Measurements from ENCODE around the gene WDR33.

The WDR33 gene

DNA sequence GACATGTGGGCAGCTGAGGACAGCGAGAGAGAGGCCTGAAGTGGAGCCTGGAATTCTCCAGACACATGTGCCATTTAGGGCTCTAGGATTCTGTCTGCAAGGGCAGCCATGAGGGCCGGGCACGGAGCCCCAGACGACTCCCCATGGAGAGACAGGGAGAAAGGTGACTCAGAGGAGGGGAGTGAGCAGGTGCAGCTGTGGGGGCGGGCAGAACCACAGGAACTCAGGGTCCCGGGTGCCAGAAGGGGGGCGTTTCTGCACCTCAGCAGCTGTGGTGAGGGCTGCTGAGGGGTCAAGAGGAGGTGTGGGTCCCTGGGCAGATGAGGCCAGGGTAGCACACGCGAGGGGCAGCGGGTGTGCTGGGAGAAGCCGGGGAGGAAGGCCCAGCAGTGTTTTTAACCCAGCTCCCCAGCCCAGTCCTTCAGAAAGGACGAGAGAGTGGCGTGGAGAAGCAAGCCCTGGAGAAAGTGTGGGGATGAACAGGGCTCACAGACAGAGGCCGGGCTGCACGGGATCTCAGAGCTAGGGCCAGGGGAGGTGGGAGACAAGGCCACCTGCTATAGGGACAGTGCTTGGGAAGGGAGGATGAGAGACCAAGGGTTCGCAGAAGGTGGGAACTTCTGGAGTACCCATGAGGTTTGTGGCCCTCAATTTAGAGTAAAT, 157.4 kb downstream of the WDR33 start:
- peak; percentile 32; the same call in 1 of the 2 replicates for TF ChIP-seq TCF12 (IDR thresholded peaks at IDR 0.05; ENCODE audit: low read depth)
- TF ChIP-seq EGR1 (IDR thresholded peaks at IDR 0.05), result peak; percentile 68
- no peak for TF ChIP-seq ZBTB7A (IDR thresholded peaks at IDR 0.05; ENCODE audit: low read depth)

DNA sequence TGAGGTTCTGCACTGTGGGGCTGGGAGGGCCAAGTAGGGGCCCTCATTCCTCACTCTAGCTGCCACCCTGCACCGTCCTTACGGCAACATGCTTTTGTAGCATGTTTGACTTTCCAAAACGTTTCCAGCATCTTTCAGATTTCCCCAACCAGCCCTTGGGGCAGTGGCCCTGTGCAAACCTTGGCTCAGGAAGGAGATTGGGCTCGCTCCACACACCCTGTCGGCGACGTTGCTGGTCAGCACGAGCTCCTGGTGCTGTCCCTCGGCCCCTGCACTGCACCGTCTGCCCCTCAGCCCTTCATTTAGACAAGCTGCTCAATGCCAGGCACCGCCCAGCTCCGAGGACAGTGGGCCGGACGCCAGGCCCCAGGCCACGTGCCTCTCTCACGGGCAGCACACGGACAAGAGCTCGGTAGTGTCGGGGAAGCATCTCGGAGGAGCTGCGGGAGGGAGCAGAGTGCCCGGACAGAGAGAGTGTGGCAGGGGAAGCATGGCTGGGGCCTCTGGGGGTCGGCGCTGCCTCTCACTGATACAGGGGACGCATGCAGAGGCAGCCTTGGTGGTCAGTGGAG, 158.1 kb downstream of the WDR33 start:
- TF ChIP-seq EGR1 (IDR thresholded peaks at IDR 0.05) (no peak), TAF1 (IDR thresholded peaks at IDR 0.05; ENCODE audit: low read depth) (no peak), CREB1 (IDR thresholded peaks at IDR 0.05; ENCODE audit: low read depth) (no peak), EP300 (IDR thresholded peaks at IDR 0.05; ENCODE audit: borderline replicate concordance) (no peak)
- TF ChIP-seq, protein P1, sequence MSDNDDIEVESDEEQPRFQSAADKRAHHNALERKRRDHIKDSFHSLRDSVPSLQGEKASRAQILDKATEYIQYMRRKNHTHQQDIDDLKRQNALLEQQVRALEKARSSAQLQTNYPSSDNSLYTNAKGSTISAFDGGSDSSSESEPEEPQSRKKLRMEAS (IDR thresholded peaks at IDR 0.05), result no peak

DNA sequence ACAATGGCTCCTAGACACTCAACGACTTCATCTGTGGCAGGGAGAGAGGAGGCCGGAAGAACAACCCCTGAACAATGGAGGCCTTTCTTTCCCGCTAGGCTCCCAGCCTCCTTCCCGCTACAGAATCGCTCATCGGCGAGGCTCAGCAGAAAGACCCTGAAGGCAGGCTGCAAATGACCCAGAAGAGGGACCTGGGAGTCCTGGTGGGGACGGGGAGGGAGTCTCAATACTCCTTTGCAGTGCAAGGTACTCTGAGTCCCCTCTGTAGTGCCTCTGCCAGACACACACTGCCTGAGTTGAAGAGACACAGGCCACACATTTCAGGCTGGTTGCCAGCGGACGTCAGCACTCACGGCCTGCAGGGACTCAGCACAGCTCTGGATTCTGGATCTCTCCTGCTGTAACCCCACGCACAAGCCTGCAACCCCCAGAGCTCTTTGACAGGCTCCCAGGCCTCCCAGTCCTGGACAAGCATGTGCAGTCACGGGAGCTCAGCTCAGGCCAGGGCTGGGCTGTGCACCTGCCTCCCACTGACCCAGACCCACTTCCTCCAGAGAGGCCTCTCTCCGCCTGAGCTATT, 158.9 kb downstream of the WDR33 start:
- TF ChIP-seq NFIC (IDR thresholded peaks at IDR 0.05) (no peak), CREB1 (IDR thresholded peaks at IDR 0.05; ENCODE audit: low read depth) (no peak), TCF12 (IDR thresholded peaks at IDR 0.05; ENCODE audit: low read depth) (no peak)

DNA sequence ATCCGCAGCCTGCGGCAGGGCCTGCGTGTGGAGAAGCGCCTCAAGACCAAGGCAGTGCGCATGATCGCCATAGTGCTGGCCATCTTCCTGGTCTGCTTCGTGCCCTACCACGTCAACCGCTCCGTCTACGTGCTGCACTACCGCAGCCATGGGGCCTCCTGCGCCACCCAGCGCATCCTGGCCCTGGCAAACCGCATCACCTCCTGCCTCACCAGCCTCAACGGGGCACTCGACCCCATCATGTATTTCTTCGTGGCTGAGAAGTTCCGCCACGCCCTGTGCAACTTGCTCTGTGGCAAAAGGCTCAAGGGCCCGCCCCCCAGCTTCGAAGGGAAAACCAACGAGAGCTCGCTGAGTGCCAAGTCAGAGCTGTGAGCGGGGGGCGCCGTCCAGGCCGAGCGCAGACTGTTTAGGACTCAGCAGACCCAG, 159.6 kb downstream of the WDR33 start:
- TF ChIP-seq TAF1 (IDR thresholded peaks at IDR 0.05; ENCODE audit: low read depth), result no peak
- TF ChIP-seq, protein P2, sequence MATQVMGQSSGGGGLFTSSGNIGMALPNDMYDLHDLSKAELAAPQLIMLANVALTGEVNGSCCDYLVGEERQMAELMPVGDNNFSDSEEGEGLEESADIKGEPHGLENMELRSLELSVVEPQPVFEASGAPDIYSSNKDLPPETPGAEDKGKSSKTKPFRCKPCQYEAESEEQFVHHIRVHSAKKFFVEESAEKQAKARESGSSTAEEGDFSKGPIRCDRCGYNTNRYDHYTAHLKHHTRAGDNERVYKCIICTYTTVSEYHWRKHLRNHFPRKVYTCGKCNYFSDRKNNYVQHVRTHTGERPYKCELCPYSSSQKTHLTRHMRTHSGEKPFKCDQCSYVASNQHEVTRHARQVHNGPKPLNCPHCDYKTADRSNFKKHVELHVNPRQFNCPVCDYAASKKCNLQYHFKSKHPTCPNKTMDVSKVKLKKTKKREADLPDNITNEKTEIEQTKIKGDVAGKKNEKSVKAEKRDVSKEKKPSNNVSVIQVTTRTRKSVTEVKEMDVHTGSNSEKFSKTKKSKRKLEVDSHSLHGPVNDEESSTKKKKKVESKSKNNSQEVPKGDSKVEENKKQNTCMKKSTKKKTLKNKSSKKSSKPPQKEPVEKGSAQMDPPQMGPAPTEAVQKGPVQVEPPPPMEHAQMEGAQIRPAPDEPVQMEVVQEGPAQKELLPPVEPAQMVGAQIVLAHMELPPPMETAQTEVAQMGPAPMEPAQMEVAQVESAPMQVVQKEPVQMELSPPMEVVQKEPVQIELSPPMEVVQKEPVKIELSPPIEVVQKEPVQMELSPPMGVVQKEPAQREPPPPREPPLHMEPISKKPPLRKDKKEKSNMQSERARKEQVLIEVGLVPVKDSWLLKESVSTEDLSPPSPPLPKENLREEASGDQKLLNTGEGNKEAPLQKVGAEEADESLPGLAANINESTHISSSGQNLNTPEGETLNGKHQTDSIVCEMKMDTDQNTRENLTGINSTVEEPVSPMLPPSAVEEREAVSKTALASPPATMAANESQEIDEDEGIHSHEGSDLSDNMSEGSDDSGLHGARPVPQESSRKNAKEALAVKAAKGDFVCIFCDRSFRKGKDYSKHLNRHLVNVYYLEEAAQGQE (IDR thresholded peaks at IDR 0.05; ENCODE audit: low read depth), result no peak
- TF ChIP-seq CREB1 (IDR thresholded peaks at IDR 0.05; ENCODE audit: low read depth), result no peak
- TF ChIP-seq, protein P3, sequence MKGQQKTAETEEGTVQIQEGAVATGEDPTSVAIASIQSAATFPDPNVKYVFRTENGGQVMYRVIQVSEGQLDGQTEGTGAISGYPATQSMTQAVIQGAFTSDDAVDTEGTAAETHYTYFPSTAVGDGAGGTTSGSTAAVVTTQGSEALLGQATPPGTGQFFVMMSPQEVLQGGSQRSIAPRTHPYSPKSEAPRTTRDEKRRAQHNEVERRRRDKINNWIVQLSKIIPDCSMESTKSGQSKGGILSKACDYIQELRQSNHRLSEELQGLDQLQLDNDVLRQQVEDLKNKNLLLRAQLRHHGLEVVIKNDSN (IDR thresholded peaks at IDR 0.05), result no peak
- no peak for TF ChIP-seq TEAD4 (IDR thresholded peaks at IDR 0.05)
- TF ChIP-seq CEBPB (IDR thresholded peaks at IDR 0.05), result no peak
- no peak for TF ChIP-seq TCF12 (IDR thresholded peaks at IDR 0.05; ENCODE audit: low read depth)
- no peak for TF ChIP-seq ZBTB7A (IDR thresholded peaks at IDR 0.05; ENCODE audit: low read depth)
- no peak for TF ChIP-seq EP300 (IDR thresholded peaks at IDR 0.05; ENCODE audit: borderline replicate concordance)
- TF ChIP-seq EGR1 (IDR thresholded peaks at IDR 0.05), result no peak
- TF ChIP-seq FOXM1 (IDR thresholded peaks at IDR 0.05; ENCODE audit: borderline replicate concordance, low read depth), result no peak
- no peak for TF ChIP-seq RAD21 (IDR thresholded peaks at IDR 0.05; ENCODE audit: low read depth)
- TF ChIP-seq NFIC (IDR thresholded peaks at IDR 0.05), result no peak
- TF ChIP-seq, protein P1 (IDR thresholded peaks at IDR 0.05), result no peak
- TF ChIP-seq YY1 (IDR thresholded peaks at IDR 0.05; ENCODE audit: low read depth), result no peak

All from Ishikawa (cell line).